Uterus (tissue), 4 donors: ENCODE results near the gene NADK2. TPM values are rescaled to one million over a fixed set of nuclear protein-coding genes. Genes with fewer than 3 reads are reported as not detected.

ENCODE experiments used
- DNase-seq, 2 donors: peaks; one replicate each; pipeline ENCODE4 v3.0.0-alpha.2; 2019 to 2020
- H3K27ac ChIP-seq, 2 donors: fragments of 200-600 bp; sonication (generic); 1 replicate in 1 of 2; 2 replicates in 1 of 2; pipeline ENCODE4 v1.5.1; 2016 to 2018
- H3K27me3 ChIP-seq, 2 donors: fragments of 200-600 bp; sonication (generic); one replicate each; pipeline ENCODE4 v1.5.1; 2018 to 2019; ENCODE audit warnings: control low read depth in 1 of 2
- H3K36me3 ChIP-seq, 2 donors: fragments of 200-600 bp; sonication (generic); one replicate each; pipeline ENCODE4 v1.5.1; 2019; ENCODE audit warnings: control low read depth in 1 of 2
- H3K4me1 ChIP-seq, 2 donors: fragments of 200-600 bp; sonication (generic); one replicate each; pipeline ENCODE4 v1.5.1; 2018 to 2019; ENCODE audit warnings: control low read depth in 1 of 2
- H3K4me3 ChIP-seq, 2 donors: fragments of 200-600 bp; sonication (generic); 1 replicate in 1 of 2; 2 replicates in 1 of 2; pipeline ENCODE4 v1.5.1; 2018 to 2019; ENCODE audit warnings: mild to moderate bottlenecking in 1 of 2
- H3K9me3 ChIP-seq, 2 donors: fragments of 200-600 bp; sonication (generic); one replicate each; pipeline ENCODE4 v1.5.1; 2019; ENCODE audit warnings: control low read depth in 1 of 2
- POLR2A ChIP-seq, 2 donors: fragments of 450-650 bp; IDR thresholded peaks; one replicate each; pipeline ENCODE4 v1.6.1; 2016; ENCODE audit warnings: antibody characterized with exemption in 2 of 2, mild to moderate bottlenecking in 1 of 2, moderate library complexity in 1 of 2
- intact Hi-C: fragments of 100-400 bp; cut with DNase I; formaldehyde crosslinking; loops from one replicate; pipeline ENCODE4 v1.15.1; 2023; ENCODE audit warnings: low total_unique reads
- total RNA-seq, 4 donors: library from RNA; depleted of rRNA in 3 of 4; stranded (reverse); fragments of >200 nt in 3 of 4; gene quantifications; one replicate each; pipeline versions ENCODE4 v1.1.0 to v1.2.4, GENCODE V29; 2014 to 2023
- TF ChIP-seq, protein P1 (sequence below), 4 experiments: fragments of 200-600 bp in 2 of 4; fragments of 450-650 bp in 2 of 4; sonication (generic) in 2 of 4; IDR thresholded peaks; one replicate each; pipeline ENCODE4 v1.5.1; 2016 to 2019; ENCODE audit warnings: antibody characterized with exemption in 4 of 4, mild to moderate bottlenecking in 2 of 4, moderate library complexity in 1 of 4
- donor health status: DM: yes; HTN: yes; CAD: no.

NADK2 gene
- total RNA-seq, 4 donors from 2014 or later: 19.2 to 74.7 (median 24.9) TPM

DNA sequence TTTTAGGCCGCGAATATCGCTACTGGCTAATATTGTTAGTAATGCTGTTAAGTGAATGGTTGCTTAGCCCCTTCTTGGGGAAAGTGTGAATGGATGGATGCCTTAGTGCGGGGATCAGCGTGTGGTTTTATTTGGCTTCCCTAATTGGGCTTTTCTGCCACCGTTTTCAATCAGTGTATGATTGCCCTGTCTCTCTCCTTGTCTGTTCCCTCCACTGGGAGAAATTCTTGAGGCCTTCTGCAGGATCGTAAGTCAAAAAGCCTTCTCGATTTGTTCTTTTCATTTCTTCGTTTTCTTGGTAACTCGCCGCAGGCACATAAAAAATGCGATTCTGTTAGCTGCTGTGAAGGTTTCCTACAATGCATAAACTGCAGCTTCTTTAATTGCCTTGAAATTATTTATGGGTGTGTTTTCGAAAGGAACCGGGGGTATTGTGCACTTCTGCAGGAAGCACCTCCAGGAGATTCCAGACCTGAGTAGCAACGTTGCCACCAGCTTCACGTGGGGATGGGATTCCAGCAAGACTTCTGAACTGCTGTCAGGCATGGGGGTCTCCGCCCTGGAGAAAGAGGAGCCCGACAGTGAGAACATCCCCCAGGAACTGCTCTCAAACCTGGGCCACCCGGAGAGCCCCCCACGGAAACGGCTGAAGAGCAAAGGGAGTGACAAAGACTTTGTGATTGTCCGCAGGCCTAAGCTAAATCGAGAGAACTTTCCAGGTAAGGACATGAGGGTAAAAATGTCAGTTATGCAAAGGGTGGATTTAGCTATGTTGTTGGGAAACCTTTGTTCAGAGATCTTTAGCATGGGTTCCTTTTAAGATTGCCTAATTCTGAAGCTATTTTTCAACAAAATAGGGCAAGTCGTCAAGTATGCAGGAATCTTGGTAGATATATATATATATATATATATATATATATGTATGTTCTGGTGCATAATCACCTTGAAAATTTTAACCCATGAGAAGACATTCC, 89.1 kb downstream of the NADK2 start:
- TF ChIP-seq, protein P1, sequence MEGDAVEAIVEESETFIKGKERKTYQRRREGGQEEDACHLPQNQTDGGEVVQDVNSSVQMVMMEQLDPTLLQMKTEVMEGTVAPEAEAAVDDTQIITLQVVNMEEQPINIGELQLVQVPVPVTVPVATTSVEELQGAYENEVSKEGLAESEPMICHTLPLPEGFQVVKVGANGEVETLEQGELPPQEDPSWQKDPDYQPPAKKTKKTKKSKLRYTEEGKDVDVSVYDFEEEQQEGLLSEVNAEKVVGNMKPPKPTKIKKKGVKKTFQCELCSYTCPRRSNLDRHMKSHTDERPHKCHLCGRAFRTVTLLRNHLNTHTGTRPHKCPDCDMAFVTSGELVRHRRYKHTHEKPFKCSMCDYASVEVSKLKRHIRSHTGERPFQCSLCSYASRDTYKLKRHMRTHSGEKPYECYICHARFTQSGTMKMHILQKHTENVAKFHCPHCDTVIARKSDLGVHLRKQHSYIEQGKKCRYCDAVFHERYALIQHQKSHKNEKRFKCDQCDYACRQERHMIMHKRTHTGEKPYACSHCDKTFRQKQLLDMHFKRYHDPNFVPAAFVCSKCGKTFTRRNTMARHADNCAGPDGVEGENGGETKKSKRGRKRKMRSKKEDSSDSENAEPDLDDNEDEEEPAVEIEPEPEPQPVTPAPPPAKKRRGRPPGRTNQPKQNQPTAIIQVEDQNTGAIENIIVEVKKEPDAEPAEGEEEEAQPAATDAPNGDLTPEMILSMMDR (IDR thresholded peaks at IDR 0.05): no peak
- TF ChIP-seq POLR2A (IDR thresholded peaks at IDR 0.05): no peak
- Histone ChIP-seq H3K27ac (peak overlapping the region; percentile 5 to 19), H3K9me3 (no peaks in the 10 kb centered on the region), H3K27me3 (no peaks in the 10 kb centered on the region), H3K4me1 (peaks cover 0 to 4% of the 10 kb centered on the region in 2 donors), H3K4me3 (peak overlapping the region; percentile 80 to 94), H3K36me3 (no peaks in the 10 kb centered on the region)
- intact Hi-C loops: no loop called here
- no peak for DNase-seq

DNA sequence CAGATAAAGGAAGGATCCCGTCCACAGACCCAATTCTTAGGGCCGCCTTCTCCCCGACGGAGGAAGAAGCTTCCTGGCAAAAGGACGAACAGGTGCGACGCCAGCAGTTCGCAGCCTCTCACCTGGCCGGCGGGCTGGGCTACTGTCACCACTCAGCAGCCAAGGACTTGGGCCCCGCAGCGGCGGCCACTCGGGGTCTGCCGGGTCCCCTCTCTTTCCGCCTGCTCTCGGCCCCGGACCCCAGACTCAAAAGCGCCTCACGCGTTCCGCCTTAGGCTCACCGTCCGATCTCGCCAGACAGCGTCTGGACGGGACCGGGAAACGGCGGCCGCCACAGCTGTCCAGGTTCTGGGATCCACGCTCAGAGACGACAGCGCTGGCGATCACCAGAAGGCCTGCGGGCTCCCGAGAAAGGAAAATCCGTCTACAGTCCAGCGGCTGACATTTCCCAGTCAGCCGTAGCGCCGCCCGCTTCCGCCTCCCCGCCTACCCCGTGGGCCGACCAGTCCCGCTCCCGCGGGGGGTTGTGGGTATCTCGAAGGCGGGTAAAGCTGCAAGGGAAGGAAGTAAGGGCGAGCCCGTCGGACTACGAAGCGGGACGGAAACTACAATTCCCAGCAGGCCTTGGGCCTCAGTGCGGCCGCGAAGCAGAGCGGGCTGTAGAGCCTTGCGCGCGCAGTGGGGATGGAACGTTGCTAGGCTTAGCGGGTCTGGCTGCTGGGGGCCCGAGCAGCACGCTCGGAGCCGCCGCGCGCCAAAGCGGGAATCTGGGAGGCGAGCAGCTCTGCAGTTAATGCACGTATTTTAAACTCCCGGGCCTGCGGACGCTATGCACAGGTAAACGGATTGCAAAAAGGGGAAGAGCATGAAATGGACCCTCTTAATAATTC, 90.0 kb downstream of the NADK2 start, which contains the start of the genes LMBRD2 and SKP2:
TSS of gene LMBRD2 (minus strand) at position 454 of the 890 bp plus-strand sequence. CDS start 8,538 bp downstream, outside the sequence.
TSS of gene SKP2 (plus strand) at position 678 of the 890 bp plus-strand sequence. CDS start at position 830, 152 bp downstream.
- peak; percentile 43 to 47 for TF ChIP-seq POLR2A (IDR thresholded peaks at IDR 0.05)
- TF ChIP-seq, protein P1 (IDR thresholded peaks at IDR 0.05): peak in 1 of 4 experiments; percentile 43
- Histone ChIP-seq H3K4me3 (peak within 1 kb of the TSS; percentile 80 to 94), H3K9me3 (no peaks in the 10 kb centered on the region), H3K27ac (peak within 1 kb of the TSS; percentile 58 to 72), H3K4me1 (peaks cover 0 to 4% of the 10 kb centered on the region in 2 donors), H3K27me3 (no peaks in the 10 kb centered on the region), H3K36me3 (no peaks in the 10 kb centered on the region)
- DNase-seq: peak; percentile 96 to 97
- intact Hi-C loops: no loop called here

DNA sequence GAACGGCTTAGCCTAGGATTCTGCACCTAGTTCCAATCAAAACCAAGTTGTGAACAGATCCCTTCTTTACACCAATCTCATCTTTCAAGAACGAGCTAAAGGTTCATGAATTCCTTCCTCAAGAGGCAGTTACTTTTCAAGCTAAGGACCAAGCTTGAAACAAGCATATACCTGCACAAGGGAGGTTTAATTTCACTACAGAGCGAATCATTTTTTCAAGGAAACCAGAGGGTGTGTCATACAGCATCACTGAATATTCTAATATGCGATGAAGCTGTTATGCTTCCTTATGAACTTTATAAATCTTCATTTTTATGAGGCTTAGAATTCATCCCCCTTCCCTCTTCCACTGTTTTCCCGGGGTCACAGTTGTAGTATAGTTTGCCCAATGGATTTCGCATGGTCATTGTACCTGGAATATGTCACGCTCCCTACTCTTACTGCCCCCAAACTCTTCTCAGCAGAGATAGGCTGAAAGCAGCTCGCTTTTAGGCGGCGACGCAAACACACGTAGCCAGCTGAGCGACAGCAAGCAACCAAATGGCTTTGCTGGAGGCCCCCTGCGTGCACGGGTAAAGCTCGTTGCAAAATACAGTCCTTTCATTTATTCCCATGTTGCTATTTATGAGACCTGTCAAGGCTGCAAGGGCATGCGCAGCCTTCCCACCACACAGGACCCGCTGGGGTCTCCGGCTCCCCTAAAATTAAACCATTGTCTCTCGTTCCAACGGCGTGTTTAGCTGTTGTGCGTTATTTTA, 90.9 kb downstream of the NADK2 start:
- H3K4me1 ChIP-seq: peaks cover 0 to 4% of the 10 kb centered on the region in 2 donors
- no peak for TF ChIP-seq POLR2A (IDR thresholded peaks at IDR 0.05)
- TF ChIP-seq, protein P1 (IDR thresholded peaks at IDR 0.05): no peak
- DNase-seq: no peak
- H3K36me3 ChIP-seq: no peaks in the 10 kb centered on the region
- intact Hi-C loops: no loop called here
- H3K27me3 ChIP-seq: no peaks in the 10 kb centered on the region
- H3K27ac ChIP-seq: peak overlapping the region in 1 of 2 donors; percentile 58
- no peaks in the 10 kb centered on the region for H3K9me3 ChIP-seq
- H3K4me3 ChIP-seq: peak overlapping the region; percentile 80 to 94

DNA sequence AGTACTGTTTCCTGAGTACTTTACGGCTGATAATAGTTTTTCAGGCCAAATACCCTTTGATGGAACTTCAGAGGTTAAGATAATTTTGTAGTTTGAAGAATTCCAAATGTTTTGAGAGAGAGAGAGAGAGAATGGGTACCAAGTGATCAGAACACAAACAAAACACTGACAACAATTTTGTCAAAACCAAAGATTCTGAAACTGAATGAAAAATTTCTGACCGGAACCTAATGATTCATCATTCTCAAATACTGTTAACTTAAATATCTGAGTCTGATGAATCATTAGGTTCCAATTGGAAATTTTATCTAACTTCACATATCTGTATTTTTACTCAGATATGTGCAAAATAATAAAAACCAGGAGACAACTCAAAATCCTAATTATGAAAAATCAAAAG, 94.0 kb downstream of the NADK2 start:
- H3K4me1 ChIP-seq: no peaks in the 10 kb centered on the region
- H3K27me3 ChIP-seq: no peaks in the 10 kb centered on the region
- intact Hi-C loops: no loop called here
- H3K36me3 ChIP-seq: no peaks in the 10 kb centered on the region
- DNase-seq: no peak
- no peak overlapping the region for H3K4me3 ChIP-seq
- H3K9me3 ChIP-seq: no peaks in the 10 kb centered on the region
- TF ChIP-seq POLR2A (IDR thresholded peaks at IDR 0.05): no peak
- TF ChIP-seq, protein P1 (IDR thresholded peaks at IDR 0.05): no peak
- H3K27ac ChIP-seq: no peak overlapping the region
